Forelimb muscle (tissue), 1 donor: ENCODE results near the gene METRN. TPM values are rescaled to one million over a fixed set of nuclear protein-coding genes. Genes with fewer than 3 reads are reported as not detected.

Experiments used
- polyA plus RNA-seq: library from polyadenylated mRNA; unstranded; fragments of 120-200 nt; gene quantifications from one replicate; pipeline ENCODE4 v1.2.1, GENCODE V29; 2013; ENCODE audit not compliant: insufficient read length

The METRN gene
- polyA plus RNA-seq, 1 donor: 26.1 TPM

Other genes with a start within 250 kb of the METRN start
- gene CAPN15, start 187.4 kb upstream of the METRN start, polyA plus RNA-seq: 24.6 TPM
- gene PRR35, start 154.7 kb upstream of the METRN start, polyA plus RNA-seq: 0.14 TPM
- gene NHLRC4, start 148.1 kb upstream of the METRN start, polyA plus RNA-seq: 0.99 TPM
- gene PIGQ, start 145.2 kb upstream of the METRN start, polyA plus RNA-seq: 16.1 TPM
- 12.6 TPM for gene RAB40C, start 125.1 kb upstream of the METRN start, polyA plus RNA-seq
- 0.76 TPM for gene WFIKKN1, start 84.1 kb upstream of the METRN start, polyA plus RNA-seq
- 36.6 TPM for gene METTL26, start 78.8 kb upstream of the METRN start, polyA plus RNA-seq
- gene MCRIP2, start 73.3 kb upstream of the METRN start, polyA plus RNA-seq: 14.5 TPM
- gene WDR90, start 65.8 kb upstream of the METRN start, polyA plus RNA-seq: 17.9 TPM
- 58.3 TPM for gene RHOT2, start 47.0 kb upstream of the METRN start, polyA plus RNA-seq
- gene RHBDL1, start 39.4 kb upstream of the METRN start, polyA plus RNA-seq: 1.8 TPM
- gene STUB1, start 34.7 kb upstream of the METRN start, polyA plus RNA-seq: 88.0 TPM
- gene JMJD8, start 30.8 kb upstream of the METRN start, polyA plus RNA-seq: 35.1 TPM
- 7.1 TPM for gene WDR24, start 24.7 kb upstream of the METRN start, polyA plus RNA-seq
- 0.34 TPM for gene FBXL16, start 9.3 kb upstream of the METRN start, polyA plus RNA-seq
- gene ANTKMT, start 6.0 kb downstream of the METRN start, polyA plus RNA-seq: 15.4 TPM
- 1.5 TPM for gene CCDC78, start 11.3 kb downstream of the METRN start, polyA plus RNA-seq
- 3.2 TPM for gene HAGHL, start 12.0 kb downstream of the METRN start, polyA plus RNA-seq
- 18.0 TPM for gene CIAO3, start 25.9 kb downstream of the METRN start, polyA plus RNA-seq
- gene MSLN, start 45.6 kb downstream of the METRN start, polyA plus RNA-seq: 0.34 TPM
- gene RPUSD1, start 73.3 kb downstream of the METRN start, polyA plus RNA-seq: 10.3 TPM
- gene CHTF18, start 73.5 kb downstream of the METRN start, polyA plus RNA-seq: 15.4 TPM
- gene GNG13, start 85.6 kb downstream of the METRN start, polyA plus RNA-seq: not detected